HG03135 (cell line): Measurements from ENCODE around the gene NAGLU.

Source experiments
- ATAC-seq: cut with Tn5 transposase; IDR thresholded peaks from one replicate; pipeline ENCODE4 v1.9.1; 2021; ENCODE audit warnings: mild to moderate bottlenecking, moderate library complexity; ENCODE audit not compliant: unreplicated experiment

Gene NAGLU

GRCh38 chr17:42536048-42536371 lies at the start of gene NAGLU:
Gene NAGLU (plus strand): TSS chr17:42536241. CDS start chr17:42536273, 32 bp downstream.
- ATAC-seq = peak; percentile 85

- no peak for ATAC-seq
Observed at GRCh38 chr17:42488032-42488431, 48.0 kb upstream of the NAGLU start.

- ATAC-seq = no peak
Observed at GRCh38 chr17:42493319-42493718, 42.7 kb upstream of the NAGLU start.

GRCh38 chr17:42494673-42495072 lies 41.4 kb upstream of the NAGLU start:
- no peak for ATAC-seq

- ATAC-seq = no peak
Observed at GRCh38 chr17:42498828-42499227, 37.2 kb upstream of the NAGLU start.

DNA sequence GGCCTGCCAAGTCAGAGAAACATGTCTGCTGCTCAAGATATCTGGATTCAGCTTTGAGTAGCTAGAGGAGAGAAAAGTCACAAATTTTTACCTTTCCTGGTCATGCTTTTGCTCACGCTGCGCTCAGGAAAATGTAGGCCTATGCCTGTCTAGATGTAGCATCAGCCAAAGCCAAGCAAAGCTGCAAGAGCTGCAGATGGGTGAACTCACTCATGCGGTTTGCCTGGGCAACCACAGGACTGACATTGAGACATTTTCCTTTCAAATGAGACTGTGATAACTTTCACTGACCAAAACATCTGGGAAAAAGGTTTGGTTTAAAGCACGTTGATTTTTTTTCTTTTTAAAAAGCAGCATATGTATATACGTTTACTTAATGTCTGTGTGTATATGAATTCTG lies 34.0 kb upstream of the NAGLU start:
- ATAC-seq = no peak

DNA sequence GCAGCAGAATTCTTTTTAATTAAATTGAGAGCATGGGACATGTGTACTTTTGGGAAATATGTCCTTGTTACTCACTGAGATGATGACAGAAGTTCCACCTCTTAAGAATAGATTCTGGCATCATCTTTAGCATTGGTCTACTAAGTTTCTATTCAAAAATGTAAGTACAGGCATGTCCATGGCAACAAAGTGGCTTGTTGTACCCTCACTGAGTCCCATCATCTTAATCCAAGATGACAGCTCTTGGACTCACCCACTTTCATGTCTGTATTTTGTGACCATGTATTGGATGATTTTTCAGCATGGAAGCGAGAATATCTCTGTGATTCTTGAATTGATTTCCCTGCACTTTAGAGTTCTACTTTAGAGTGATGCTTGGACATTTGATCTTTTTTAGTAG lies 33.1 kb upstream of the NAGLU start:
- no peak for ATAC-seq

DNA sequence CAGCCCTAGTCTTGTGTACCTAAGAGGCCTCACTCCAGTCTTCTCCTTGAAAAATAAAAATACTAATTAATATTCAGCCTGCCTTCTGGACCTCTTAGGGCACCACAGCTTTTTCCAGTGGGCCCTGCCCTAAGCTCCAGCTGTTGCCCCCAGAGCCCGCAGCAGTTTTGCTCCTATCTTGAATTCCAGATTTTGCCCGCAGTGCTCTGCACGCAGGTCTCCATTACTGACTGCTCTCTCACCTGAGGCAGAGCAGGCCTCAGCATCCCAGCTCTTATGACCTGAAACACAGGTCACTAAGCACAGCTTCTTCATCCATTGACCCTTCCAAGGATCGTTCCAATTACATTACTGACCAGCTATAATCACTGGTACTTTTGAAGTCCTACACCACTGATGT lies 28.4 kb upstream of the NAGLU start:
- no peak for ATAC-seq

- no peak for ATAC-seq
Observed at GRCh38 chr17:42508426-42509165, 27.4 kb upstream of the NAGLU start.

GRCh38 chr17:42509409-42509808 lies 26.6 kb upstream of the NAGLU start:
- ATAC-seq = no peak

DNA sequence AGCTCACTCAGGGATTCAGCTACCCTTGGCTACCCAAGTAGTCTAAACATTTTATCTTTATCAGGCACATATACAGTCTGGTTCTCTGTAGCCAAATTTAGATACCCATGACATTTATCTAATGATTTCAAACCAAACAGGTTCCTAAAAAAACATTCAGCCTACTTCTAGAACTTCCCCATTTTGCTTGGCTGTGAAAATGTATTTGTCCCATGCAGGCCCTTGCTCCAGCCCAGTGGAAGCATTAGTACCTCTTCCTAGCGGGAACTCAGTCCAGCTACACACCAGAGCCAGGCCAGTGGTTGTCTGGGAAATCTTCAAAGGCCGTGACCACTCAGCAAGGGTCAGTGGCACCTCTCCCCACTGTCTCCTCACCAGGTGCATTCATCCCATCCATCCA lies 26.2 kb upstream of the NAGLU start:
- ATAC-seq = no peak

- ATAC-seq = no peak
Observed at GRCh38 chr17:42512246-42512645, 23.8 kb upstream of the NAGLU start.

GRCh38 chr17:42512733-42513251 lies 23.2 kb upstream of the NAGLU start:
- no peak for ATAC-seq

DNA sequence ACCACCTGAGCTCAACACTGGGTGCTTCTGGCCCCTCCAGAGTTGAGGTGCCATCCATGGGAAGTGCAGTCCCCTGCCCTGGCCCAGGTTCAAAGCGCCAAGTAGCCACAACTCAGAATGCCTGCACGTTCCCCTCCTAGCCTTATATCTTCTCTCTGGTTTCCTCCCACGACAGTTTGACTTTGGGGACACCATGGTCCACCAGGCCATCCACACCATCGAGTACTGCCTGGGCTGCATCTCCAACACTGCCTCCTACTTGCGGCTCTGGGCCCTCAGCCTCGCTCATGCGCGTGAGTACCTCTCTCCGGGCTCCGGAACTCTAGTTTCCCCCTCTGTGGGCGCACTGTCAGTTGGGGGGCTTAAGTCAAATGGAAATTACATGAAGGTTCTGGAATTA lies 22.4 kb upstream of the NAGLU start:
- ATAC-seq = no peak

- no peak for ATAC-seq
Observed at GRCh38 chr17:42514279-42514678, 21.8 kb upstream of the NAGLU start.

- no peak for ATAC-seq
Observed at GRCh38 chr17:42514867-42515266, 21.2 kb upstream of the NAGLU start.

- no peak for ATAC-seq
Observed at GRCh38 chr17:42517516-42517915, 18.5 kb upstream of the NAGLU start.

- ATAC-seq = no peak
Observed at GRCh38 chr17:42518046-42518754, 17.8 kb upstream of the NAGLU start.

DNA sequence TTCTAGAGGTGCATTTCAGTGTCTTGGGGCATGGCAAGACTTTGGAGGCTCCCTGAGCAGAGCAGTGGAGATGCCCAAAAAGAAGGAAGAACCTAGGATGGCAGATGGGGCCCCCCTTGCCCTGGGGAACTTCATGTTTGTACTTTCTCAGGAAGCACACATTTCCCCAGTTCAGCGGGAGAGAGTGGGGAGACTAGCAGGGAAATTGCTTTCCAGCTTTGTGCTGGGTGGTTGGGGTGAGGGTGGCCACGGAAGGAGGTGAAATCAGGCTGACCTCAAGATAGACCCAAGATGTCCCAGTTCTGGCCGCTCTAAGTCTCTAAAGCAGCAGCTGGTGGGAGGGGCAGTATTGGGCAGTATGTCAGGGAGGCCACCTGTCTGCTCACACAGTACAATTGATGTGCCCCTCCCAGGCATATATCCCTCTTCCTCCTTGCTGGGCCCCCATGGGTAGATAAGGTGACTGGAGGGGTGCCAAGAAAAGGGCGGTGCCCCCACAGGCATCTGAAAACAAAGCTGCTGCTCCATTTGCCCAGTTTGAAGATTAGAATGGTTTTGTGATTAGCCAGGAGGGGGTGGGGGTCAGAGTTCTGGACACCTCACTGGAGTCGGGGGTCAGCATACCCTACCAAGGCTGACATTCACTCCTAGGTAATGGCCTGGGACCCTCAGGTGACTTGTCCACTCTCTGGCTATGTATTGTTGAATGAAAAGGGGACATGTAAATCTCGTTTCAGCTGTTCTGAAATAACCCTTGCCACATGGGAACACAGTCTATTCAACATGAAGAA lies 17.1 kb upstream of the NAGLU start:
- ATAC-seq = no peak

- no peak for ATAC-seq
Observed at GRCh38 chr17:42519546-42520491, 16.2 kb upstream of the NAGLU start.
